Measurements from ENCODE around the gene CDK14.
"Not testable (repeated sequence)": the region's sequence is repeated elsewhere in the genome, so short reads cannot be mapped to it uniquely, and the experiment has no call there.

The CDK14 gene

GRCh38 chr7:90757565-90757950 is 161.4 kb downstream of the CDK14 start:
- not testable (repeated sequence) for DNase-seq (ENCODE audit: low spot score)

DNA sequence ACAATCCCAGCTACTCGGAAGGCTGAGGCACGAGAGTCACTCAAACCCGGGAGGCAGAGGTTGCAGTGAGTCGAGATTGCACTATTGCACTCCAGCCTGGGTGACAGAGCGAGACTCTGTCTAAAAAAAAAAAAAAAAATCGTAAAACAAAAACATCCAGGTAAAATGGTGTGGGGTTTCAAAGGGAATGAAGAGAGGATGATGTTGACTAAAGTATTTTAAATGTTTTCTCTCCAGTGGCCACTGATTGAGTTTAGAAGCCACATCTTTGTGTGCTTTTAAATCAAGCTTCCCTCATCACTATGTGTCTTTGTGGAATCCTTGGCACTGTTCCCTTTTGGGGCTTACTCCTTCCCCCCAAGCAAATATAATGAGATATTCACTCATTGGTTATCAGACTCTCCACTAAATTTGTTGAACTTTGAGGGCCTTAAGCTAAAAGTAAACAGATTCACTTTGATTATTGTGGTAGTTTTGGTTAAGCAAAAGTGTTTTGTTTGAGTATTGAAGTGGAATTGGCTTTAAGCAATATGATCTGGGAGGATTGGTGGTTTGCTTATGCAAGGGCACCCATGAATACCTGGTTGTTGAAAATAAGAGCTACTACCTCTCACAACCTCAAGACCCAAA is 162.9 kb downstream of the CDK14 start:
- DNase-seq (ENCODE audit: low spot score), result no peak

DNA sequence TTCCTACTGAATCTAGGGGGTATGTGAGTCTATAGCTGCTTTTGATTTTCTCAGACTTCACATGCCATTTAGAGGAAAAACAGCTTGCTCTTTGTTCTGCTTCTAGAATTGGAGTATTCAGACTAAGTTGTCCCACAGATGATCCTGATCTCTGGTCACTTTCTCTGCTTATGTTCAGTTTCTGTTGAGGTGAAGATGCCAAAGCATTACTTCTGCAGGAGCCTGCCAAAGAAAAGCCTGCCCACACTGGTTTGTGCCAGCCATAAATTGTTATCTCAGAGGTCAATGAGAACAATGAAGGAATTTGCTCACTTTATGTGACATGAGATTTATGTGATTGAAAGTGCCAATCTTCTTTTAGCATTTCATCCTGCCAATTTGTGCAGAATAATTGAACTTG is 163.6 kb downstream of the CDK14 start:
- DNase-seq (ENCODE audit: low spot score), result no peak

DNA sequence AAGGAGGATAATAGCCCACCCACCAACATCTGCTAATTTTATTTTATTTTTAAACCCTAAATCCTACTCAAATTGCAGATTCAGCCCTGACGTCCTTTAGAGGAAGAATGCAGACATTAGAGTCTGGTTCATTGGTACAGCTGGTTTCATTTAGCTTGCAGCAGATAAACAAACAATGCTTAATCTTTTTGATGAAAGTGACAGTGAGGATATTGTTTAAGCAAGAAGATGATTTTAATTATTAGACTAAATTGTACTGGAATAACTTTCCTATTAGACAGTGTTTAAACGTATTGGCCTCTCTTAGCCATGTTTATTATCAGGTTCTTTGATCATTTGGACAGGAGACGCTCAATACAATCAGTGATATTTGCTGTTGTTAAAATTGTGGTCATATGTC is 164.8 kb downstream of the CDK14 start:
- no peak for DNase-seq (ENCODE audit: low spot score)

GRCh38 chr7:90761584-90761983 is 165.5 kb downstream of the CDK14 start:
- DNase-seq (ENCODE audit: low spot score), result no peak

GRCh38 chr7:90763108-90763507 is 167.0 kb downstream of the CDK14 start:
- no peak for DNase-seq (ENCODE audit: low spot score)

DNA sequence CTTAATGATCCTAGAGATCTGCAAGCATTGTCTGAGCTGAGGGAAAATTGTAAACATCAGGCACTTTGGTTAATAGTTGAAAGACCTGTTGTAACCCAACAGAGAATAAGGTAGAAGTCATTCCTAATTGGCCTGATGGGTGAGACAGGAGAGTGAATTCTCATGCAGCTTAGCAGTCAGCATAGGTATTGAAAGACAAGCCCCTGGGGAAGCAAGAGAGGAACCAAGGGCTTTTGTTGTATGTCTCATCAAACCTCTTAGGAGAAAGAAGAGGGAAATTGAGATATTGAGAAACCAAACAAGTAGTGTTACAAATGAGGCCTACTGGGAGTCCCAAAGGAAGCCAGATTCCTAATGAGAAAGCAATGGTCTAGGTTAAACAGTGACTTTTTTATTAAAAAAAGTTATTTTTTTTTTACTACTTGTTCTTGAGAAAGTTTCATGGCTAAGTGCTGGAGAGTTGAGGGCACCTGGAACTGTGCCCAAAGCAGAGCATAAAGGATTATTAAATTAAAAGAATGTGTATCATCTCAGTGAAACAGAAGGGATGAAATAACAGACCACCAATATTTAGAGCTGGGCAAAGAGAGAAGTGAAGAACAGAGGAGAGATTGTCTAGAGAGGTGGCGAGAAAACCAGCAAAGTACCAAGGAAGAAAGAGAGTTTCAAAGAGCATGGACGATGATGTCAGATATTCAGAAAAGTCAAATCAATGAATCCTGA is 168.9 kb downstream of the CDK14 start:
- DNase-seq (ENCODE audit: low spot score), result no peak

DNA sequence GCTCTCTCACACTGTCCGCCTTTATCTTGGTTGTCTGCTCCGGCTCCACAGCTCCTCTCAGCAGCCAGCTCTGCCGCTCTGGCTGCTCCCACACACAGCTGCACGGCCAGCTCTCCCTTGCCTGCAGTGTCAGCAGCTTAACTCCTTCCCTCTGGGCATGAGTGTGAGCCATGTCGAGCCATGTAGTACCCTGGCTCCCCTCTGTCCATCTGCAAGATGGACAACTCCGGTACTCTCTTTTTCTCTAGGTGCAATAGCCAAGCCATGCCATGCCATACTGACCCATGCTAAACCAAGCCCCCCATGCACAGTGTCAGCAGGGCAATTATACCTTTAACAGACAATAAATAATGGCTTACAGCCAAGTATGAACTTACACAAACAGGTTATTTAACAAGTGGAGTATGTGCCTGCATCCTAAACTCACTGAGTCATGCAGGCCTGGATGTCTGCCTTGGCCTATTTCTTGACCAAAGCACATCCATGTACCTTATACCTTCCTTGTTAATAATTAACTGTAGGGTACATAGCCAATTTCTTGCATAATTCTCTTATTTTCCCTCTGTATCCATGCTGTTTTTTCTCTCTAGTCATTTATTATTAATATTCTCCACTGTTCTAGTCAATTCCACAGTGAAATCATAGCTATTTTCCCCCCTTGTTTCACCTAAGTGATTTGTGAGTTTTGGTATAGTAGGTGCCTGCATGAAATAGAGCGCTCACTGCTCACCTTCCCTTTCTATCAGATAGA is 170.9 kb downstream of the CDK14 start:
- peak; percentile 64 for DNase-seq (ENCODE audit: low spot score)

GRCh38 chr7:90768301-90768700 is 172.2 kb downstream of the CDK14 start:
- no peak for DNase-seq (ENCODE audit: low spot score)

GRCh38 chr7:90769036-90769435 is 172.9 kb downstream of the CDK14 start:
- DNase-seq (ENCODE audit: low spot score), result no peak

DNA sequence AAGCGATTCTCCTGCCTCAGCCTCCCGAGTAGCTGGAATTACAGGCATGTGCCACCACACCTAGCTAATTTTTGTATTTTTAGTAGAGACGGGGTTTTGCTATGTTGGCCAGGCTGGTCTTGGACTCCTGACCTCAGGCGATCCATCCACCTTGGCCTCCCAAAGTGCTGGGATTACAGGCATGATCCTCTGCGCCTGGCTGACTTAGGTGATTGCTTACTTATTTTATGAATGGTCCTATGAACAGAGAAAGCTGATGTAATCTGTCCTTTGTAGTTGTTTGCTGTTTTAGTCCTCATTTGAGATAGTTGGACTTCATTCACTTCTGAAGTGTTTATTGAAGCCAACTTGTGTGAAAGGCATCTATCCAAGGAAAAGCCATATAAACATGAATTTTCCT is 173.4 kb downstream of the CDK14 start:
- not testable (repeated sequence) for DNase-seq (ENCODE audit: low spot score)

- peak; percentile 12 for DNase-seq (ENCODE audit: low spot score)
Observed at GRCh38 chr7:90771281-90771680, 175.2 kb downstream of the CDK14 start.

DNA sequence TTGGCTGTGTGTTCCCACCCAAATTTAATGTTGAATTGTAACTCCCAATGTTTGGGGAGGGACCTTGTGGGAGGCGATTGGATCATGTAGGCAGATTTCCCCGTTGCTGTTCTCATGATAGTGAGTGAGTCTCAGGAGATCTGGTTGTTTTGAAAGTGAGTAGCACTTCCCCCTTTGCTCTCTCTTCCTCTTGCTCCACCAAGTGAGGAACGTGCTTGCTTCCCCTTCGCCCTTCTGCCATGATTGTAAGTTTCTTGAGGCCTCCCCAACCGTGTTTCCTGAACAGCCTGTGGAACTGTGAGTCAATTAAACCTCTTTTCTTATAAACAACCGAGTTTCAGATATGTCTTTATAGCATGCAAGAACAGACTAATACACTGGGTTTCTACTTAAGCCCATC is 176.3 kb downstream of the CDK14 start:
- DNase-seq (ENCODE audit: low spot score), result no peak

GRCh38 chr7:90773269-90773668 is 177.1 kb downstream of the CDK14 start:
- no peak for DNase-seq (ENCODE audit: low spot score)

DNA sequence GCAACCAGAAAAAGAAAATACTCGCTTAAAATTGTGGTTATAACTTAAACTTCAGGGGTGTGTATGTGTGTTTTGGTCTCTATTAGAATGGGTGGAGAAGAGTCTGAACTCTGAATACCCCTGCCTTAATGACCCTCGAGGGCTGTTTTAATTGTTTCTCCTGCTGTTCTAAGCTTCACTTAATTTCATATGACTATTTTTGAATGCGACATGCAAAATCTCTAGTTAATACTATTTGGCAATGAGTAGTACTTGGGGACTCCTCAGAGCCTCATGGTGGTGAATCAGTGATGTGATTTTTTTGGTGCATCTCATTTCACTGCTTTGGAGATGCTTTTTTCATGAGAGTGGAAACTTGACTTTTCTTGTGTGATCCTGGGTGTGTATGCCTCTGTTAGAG is 178.6 kb downstream of the CDK14 start:
- no peak for DNase-seq (ENCODE audit: low spot score)

DNA sequence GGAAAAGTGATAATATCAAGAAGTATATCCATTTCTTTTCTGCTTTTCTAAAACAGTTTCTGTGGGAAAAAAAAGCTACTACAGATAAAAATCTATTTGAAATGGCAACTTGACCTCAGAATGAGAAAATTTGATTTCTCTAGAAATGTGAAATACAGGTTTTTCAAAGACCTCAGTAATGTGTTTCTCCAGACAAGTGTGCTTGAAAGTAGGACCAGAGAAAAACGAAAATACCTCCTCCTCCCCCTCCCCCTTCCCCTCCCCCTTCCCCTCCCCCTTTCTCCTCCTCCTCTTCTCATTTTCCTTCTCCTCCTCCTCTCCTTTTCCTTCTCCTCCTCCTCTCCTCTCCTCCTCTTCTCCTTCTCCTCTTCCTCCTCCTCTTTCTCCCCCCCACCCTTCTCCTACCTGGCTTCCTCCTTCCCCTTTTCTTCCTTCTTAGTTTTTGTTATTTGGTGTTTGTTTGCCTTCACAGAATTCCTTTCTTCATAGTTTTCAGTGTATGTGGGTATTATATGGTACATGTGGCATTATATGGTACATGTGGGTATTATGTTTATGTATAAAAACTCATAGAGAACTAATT is 179.4 kb downstream of the CDK14 start:
- no peak for DNase-seq (ENCODE audit: low spot score)

DNA sequence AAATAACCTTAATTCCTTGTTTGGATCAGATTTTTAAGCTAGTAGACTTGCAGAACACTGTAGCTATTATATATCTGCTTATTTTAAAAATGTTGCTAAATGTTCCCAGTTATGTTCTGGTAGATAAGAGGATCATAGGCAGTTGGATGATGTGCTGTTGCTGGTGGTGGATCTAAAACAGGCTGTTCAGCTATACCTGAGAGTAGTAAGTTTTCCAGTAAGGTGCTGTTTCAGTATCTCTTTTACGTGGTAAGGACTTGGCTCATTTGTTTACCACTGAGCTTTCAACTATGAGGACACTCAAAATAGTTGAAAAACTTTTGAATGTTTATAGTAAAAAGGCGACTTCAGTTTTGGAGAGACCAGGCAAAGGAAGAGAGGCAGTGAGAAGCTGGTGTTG is 180.9 kb downstream of the CDK14 start:
- DNase-seq (ENCODE audit: low spot score), result no peak

GRCh38 chr7:90777465-90777864 is 181.3 kb downstream of the CDK14 start:
- DNase-seq (ENCODE audit: low spot score), result no peak

DNA sequence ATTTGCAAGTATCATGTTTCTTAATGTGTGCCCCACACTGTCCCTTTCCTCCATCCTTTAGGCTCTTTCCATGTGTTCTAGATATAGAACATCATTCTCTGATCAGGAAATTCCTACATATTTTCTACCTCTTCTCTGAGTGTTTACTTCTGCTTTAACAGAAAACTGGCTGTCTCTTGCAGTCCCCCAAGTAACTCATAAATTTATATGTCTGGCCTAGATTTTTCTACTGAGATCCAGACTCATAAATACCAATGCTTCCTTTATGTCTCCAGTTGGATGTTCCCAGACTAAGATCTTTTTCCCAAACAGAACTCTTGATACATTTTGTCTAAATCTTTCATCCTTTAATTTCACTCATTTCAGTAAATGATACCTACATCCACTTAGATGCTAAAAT is 181.8 kb downstream of the CDK14 start:
- no peak for DNase-seq (ENCODE audit: low spot score)

DNA sequence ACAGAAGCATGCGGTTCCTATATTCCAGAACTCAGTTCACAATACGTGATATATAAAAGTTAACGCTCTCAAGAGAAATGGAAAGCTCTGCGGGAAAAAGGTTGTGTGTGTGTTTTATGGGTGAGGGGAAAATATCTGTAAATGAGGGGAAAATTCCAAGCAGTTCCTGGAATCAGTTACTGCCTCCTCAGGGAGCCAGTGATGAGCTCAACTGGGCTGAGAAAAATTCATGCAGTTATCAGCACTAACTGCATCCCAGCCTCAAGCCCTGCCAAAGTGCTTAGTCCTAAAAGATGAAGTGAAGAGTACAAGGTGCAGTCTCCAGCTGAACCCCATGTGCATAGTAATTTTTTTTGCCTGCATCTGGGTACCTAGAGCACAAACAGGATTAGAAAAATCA is 191.9 kb downstream of the CDK14 start:
- DNase-seq (ENCODE audit: low spot score), result peak; percentile 21

GRCh38 chr7:90789736-90790306 is 193.7 kb downstream of the CDK14 start:
- no peak for DNase-seq (ENCODE audit: low spot score)

GRCh38 chr7:90791596-90791995 is 195.5 kb downstream of the CDK14 start:
- no peak for DNase-seq (ENCODE audit: low spot score)

DNA sequence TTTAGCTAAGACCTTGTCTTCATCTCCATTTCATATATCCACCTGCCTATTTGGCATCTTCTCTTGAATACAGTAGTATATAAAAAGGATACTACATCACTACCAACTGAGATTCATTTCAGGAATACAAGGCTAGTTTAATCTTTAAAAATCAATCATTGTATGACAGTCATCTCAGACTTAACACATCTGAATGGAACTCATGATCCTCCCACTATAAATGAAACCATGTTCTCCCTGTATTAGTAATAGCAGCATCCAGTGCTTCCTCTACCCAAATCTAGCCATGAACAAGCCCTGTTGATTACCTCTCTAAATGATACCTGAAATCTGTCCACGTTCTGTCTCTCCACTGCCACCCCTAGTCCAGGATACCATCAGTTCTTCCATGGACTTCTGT is 196.2 kb downstream of the CDK14 start:
- no peak for DNase-seq (ENCODE audit: low spot score)

Measured in GM03348 (cell line).